ENCODE results near the gene ALOXE3.

ALOXE3 gene

GRCh38 chr17:8142158-8142886, 24.0 kb upstream of the ALOXE3 start:
- no peak for DNase-seq (ENCODE audit: low spot score)

GRCh38 chr17:8141741-8142140, 23.4 kb upstream of the ALOXE3 start:
- DNase-seq (ENCODE audit: low spot score) = no peak

DNA sequence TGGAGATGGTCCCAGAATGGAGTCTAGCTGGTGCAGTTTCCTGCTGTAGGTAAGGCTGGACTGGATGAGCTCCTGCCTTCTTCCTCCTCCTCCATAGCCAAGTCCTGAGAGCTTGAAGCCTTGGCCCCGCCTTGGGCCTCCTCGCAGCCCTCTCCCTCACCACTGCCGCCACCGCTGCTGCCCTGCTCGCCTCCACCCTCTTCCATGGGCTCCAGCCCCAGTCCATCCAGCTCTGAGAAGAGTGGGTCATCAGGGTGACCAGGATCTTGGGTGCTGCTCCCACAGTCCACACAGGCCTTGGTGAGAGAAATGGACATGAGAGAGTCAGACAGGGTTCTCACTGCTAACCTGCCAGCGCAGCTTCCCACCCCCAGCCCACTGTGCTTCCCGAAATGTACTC, 22.7 kb upstream of the ALOXE3 start:
- DNase-seq (ENCODE audit: low spot score) = no peak

DNA sequence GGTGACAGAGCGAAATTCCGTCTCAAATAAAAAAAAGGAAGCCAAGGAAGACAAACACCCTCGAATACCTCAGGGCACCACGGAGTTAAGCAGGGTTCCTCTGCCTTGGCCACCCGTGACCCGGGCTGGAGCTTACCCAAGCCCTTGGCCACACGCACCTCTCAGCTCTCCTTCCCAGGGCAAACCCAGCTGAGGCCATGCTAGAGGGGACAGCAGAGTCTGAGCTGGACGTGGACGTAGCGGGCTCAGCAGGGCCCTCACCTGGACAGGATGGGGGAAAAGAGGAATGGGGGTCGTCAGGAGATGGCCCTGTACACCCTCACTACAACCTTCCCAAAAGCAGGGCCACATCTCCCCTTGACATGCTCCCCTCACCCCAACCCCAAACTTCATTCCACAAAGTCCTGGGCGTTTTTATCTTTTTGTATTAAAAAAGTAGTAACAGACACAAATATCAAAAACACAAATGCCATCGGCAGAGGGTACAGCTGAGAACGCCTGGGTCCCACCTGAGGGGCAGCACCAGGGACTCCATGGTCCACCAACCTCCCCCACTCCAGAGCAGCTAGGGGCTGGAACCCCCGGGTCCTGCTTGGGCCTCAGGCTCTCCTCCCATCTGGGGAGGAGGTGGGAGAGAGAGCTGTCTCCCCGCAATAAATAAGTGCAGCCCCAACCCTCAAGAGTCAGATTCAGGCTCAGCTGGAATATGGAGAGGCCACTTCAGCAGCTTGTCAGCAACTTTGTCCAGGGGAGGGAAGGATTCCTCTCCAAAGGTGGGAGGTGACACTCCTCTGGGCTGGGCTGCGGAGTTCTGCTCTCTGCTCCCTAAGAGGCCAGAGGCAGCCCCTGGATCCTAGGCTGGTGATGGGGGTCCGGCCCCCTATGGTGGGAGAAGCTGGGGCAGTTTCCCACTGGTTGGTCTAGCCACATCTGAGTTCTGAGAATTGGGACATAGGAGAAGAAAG, 22.0 kb upstream of the ALOXE3 start:
- DNase-seq (ENCODE audit: low spot score) = no peak

DNA sequence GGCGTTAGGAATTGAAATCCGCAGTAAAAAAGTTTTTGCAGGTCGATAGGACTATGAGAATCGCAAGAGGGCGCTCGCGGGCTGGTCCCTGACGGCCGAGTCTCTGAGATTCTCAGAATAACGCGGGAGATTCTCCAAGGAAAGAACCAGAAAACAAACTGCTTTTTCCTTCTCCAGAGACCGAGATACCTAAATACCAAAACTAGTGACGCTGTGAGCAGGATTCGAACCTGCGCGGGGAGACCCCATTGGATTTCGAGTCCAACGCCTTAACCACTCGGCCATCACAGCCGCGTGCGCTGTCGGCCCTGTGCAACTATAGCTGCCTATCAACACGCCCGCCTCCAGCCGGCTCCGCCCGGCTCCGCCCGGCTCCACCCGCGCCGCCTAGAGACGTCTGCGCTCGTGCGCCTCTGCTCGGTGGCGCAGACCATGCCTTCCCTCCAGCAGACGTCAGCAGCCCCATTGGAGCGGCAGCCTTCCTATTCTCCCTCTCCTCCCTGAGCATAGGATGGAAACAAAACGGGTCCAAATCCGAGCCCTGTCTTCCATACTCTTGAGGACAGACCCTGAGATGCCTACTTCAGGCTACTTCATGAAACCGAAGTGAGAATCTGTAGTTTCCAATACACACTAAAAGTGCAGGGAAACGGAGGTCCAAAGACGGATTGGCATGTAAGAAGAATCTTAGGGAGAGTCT, 20.5 kb upstream of the ALOXE3 start:
- peak; percentile 91 for DNase-seq (ENCODE audit: low spot score)

DNA sequence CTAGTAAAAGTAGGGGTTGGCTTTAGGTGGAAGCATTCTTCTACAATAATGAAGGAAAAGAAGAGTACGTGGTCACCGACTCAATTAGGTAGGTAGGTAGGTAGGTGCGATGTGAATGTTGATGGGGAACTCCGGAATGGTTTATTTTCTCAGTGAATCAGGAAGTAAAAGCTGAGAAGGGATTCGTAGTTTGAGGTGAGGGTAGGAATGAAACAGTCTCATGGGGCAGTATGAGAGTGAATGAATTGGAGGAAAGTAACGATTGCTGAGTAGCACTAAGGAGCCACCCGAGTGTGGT, 20.0 kb upstream of the ALOXE3 start:
- DNase-seq (ENCODE audit: low spot score) = no peak

DNA sequence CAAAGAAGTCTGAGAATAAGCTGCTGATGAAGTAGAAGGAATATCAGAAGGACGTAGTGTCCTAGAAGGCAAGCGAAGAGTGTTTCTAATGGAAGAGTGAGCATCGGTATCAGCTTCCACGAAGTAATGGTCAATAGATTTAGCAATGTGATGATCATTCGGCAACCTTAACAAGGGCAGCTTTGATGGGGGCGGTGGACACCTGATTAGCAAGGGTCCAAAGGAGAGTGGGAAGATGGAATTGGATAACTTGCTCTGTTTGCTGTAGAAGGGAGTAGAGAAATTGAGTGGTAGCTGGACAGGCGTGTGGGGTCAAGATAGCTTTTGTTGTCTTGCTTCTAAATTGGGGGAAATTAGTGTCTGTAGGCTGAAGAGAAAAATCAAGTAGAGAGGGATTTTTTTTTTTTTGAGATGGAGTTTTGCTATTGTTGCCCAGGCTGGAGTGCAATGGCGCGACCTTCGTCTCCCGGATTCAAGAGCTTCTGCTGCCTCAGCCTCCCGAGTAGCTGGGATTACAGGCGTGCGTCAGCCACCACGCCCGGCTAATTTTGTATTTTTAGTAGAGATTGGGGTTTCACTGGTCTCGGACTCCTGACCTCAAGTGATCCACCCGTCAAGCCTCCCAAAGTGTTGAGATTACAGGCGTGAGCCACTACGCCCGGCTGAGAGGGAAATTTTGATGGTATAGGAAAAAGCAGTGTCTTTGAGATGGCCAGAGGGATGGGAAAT, 19.5 kb upstream of the ALOXE3 start:
- DNase-seq (ENCODE audit: low spot score) = no peak

DNA sequence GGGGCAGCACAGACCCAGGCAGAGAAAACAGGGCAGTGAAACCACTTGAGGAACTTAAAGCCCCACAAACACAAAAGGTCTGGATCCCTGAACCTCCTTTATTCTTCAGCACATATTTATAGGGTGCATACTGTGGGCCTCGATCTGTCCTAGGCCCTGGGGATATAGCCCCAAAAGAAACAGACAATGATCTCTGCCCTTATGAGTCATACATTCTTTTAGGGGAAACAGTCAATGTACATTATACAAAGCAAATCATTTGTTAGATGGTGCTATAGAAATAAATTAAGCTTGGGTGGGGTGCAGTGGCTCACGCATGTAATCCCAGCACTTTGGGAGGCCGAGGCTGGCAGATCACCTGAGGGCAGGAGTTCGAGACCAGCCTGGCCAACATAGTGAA, 15.6 kb upstream of the ALOXE3 start:
- DNase-seq (ENCODE audit: low spot score) = no peak

DNA sequence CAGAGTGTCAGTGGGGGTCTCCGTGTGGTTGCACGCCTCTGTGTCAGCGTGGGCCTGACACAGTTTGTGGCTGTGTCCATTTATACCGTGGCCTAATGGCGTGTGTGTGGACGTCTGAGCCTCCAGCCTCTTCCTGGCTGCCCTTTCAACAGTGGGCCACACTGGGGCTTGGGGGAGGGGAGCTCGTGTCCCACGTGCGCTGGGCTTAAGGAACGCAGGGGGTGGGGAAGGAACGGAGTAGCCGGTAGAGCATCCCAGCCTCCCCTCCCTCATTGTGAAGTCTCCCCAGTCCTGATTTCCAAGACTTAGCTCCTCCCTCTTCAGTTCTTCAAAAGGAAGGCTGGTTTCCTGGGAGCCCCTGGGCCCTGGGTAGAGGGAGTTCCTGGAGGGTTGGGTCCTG, 15.1 kb upstream of the ALOXE3 start:
- DNase-seq (ENCODE audit: low spot score) = no peak

DNA sequence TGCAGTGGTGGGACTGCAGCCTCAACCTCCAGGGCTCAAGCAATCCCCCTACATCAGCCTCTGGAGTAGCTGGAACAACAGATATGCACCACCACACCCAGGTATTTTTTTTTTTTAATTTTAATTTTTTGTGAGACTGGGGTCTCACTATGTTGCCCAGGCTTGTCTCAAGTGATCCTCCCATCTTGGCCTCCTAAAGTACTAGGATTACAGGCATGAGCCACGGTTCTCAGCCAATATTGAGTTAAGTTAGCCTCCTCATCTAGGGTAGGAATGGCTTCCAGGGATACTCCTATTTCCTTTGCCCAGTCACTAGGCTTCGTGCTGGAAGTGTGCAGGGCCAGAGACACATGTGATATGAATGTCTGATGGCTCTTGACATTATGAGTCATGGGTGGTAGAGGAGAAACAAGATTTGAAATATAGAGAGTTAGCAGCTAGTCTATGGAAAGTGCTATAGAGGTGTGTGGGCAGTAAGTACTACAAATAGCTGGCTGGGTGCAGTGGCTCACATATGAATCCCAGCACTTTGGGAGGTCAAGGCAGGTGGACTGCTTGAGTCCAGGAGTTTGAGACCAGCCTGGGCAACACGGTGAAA, 13.6 kb upstream of the ALOXE3 start:
- DNase-seq (ENCODE audit: low spot score) = peak; percentile 57

DNA sequence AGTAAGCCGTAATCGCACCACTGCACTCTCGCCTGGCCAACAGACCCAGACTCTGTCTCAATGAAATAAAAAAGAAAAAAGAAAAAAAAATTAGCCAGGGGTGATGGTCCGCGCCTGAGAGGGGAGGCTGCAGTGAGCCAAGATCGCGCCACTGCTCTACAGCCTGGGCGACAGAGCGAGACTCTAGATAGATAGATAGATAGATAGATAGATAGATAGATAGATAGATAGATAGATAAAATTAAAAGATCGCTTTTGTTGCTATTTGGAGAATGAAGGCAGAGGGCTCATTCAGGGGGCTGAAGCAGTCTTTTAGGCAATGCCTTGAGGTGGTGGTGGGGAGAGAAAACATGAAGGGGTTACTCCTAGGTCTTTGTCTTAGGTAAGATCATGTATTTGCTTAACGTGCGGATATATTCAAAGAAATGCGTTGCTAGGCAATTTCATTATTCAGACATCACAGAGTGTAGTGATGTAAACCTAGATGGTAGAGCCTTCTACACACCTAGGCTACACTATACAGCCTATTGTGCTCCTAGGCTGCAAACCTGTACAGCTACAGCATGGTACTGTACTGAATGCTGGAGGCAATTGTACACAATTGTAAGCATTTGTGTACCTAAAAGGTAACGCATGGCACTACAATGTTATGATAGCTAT, 9.9 kb upstream of the ALOXE3 start:
- DNase-seq (ENCODE audit: low spot score) = no peak

- peak; percentile 47 for DNase-seq (ENCODE audit: low spot score)
Measured at GRCh38 chr17:8126491-8127066, 8.3 kb upstream of the ALOXE3 start.

DNA sequence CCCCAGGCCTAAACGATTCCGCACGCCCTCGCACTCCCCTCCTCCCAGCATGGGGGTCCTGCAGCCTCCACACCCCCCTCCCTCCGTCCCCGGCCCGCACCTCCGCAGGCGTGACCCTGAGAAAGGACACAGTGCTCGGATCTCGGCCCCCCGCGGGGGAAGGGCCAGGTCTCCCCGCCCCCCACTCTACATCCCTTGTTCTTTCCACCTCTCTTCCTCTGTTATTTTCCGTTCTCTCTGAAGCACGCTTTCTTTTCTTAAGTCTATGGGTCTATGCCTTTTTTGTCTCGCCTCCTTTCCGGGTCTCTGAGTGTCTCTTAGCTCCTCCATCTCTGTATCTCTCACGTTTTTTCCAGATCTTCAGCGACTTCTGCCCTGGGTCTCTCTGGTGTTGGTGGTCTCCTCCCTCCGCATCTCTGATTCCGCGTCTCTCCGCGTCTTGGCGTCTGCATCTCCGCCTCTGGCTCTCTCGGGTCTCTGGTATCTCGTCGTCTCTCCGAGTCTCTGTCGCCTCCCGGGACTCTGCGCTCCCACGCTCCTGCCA, 7.7 kb upstream of the ALOXE3 start:
- peak; percentile 41 for DNase-seq (ENCODE audit: low spot score)

DNA sequence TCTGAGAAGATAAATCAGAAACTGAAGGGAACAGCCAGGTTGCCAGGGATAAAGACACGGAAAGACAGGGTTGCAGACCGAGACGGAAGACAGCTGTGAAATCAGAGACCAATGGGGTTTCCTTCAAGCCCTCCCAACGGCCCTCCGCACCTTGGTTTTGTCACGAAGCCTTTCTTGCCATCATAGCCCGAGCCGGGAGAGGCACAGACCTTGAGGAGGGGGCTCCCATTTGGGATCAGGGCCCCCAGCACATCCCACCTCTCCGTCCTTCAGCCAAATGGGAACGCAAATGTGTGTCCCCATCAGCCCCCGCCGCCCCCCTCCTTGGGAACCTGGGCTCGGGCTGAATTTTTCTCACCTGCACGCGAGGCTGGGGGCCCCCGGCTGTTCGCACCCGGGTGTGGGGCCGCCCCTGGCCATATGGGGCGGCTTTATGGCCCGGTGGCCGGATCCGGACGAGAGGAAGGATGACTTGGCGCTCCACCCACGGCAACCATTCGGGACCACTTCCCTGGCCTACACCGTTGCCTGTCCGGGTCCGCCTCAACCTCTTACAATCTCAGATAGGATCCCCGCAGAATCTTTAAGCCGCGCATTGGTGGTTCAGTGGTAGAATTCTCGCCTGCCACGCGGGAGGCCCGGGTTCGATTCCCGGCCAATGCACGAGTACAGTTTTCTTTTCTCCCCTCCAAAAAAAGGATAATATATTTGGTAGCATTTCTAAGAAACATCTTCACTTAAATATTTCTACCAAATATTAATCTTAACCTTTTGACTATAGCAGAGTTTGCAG, 7.0 kb upstream of the ALOXE3 start:
- DNase-seq (ENCODE audit: low spot score) = peak; percentile 75

GRCh38 chr17:8124350-8125153, 6.2 kb upstream of the ALOXE3 start:
- no peak for DNase-seq (ENCODE audit: low spot score)

DNA sequence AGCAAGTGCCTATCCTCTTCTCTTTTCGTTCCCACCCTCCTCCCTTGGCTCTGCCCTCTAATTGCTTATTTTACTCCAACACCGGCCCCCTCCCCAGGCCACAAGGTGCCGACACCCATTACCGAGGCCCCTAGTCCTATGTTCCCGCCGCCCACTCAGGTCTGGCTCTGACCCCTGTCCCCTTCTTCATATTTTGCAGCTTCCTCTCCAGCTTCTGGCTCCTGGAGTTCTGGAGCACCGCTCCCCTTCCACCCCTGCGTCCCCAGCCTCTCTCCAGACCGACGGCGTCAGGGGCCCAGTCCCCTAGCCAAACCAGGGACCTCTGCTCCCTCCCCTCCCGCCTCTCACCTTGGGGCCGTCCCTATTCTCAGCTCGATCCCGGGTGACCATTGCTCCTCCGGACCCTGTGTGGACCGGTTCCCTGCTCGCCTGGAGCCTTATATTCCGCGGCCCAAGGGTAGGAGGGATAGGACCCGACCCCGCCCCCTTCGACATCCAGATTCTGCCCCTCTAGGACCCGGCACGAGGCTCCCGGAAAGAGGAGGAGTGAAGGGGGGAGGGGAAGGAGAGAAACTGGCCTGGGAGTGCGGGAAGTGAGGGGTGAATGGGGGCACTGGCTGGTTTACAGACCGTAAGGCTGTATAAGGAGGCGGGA, 5.5 kb upstream of the ALOXE3 start, which contains the start of gene HES7:
Gene HES7 (minus strand): TSS at position 412 of the 655 bp plus-strand sequence. CDS start 22 bp downstream, at position 390.
- no peak for DNase-seq (ENCODE audit: low spot score)

- DNase-seq (ENCODE audit: low spot score) = no peak
Measured at GRCh38 chr17:8122924-8123694, 4.8 kb upstream of the ALOXE3 start.
